GM23338 (cell line): ENCODE data around the gene ZBTB20. TPM values are rescaled to one million over a fixed set of nuclear protein-coding genes. Genes with fewer than 3 reads are reported as not detected.

Experiments
- ATAC-seq: fragments of 200-7000 bp; cut with Tn5 transposase; 3 replicates; pipeline ENCODE4 v1.9.1; 2020
- DNase-seq: peaks from one replicate; pipeline ENCODE4 v3.0.0-alpha.2; 2015; ENCODE audit warnings: low spot score
- H2AFZ ChIP-seq: fragments of 200-600 bp; sonication (generic); 2 replicates; pipeline ENCODE4 v1.8.0; 2016; ENCODE audit warnings: antibody characterized with exemption, mild to moderate bottlenecking, moderate library complexity
- H3F3A ChIP-seq: fragments of 200-600 bp; sonication (generic); replicated peaks from 2 replicates; pipeline ENCODE4 v1.8.0; 2017; ENCODE audit warnings: antibody characterized with exemption, mixed run types, low read depth
- H3K27ac ChIP-seq: fragments of 200-600 bp; sonication (generic); 2 replicates; pipeline ENCODE4 v1.6.1; 2016; ENCODE audit warnings: low read depth
- H3K27me3 ChIP-seq: fragments of 200-600 bp; sonication (generic); 2 replicates; pipeline ENCODE4 v1.8.0; 2016; ENCODE audit warnings: mild to moderate bottlenecking, mixed run types, moderate library complexity; ENCODE audit not compliant: insufficient read depth
- H3K36me3 ChIP-seq: fragments of 200-600 bp; sonication (generic); 2 replicates; pipeline ENCODE4 v1.8.0; 2016; ENCODE audit warnings: mild to moderate bottlenecking; ENCODE audit not compliant: insufficient read depth
- H3K4me1 ChIP-seq: fragments of 200-600 bp; sonication (generic); 2 replicates; pipeline ENCODE4 v1.8.0; 2016; ENCODE audit warnings: mild to moderate bottlenecking, moderate library complexity; ENCODE audit not compliant: insufficient read depth
- H3K4me2 ChIP-seq: fragments of 200-600 bp; sonication (generic); 2 replicates; pipeline ENCODE4 v1.7.1; 2017; ENCODE audit warnings: mixed run types
- H3K4me3 ChIP-seq: fragments of 200-600 bp; sonication (generic); 2 replicates; pipeline ENCODE4 v1.6.1; 2016; ENCODE audit warnings: mixed run types
- H3K79me2 ChIP-seq: fragments of 200-600 bp; sonication (generic); replicated peaks from 2 replicates; pipeline ENCODE4 v1.8.0; 2017; ENCODE audit warnings: mild to moderate bottlenecking; ENCODE audit not compliant: insufficient read depth
- H3K9me2 ChIP-seq: fragments of 200-600 bp; sonication (generic); 2 replicates; pipeline ENCODE4 v1.8.0; 2017; ENCODE audit not compliant: insufficient read depth
- H4K20me1 ChIP-seq: fragments of 200-600 bp; sonication (generic); replicated peaks from 2 replicates; pipeline ENCODE4 v1.8.0; 2017; ENCODE audit warnings: mild to moderate bottlenecking; ENCODE audit not compliant: insufficient read depth
- H3K27ac Mint-ChIP-seq: 2 replicates; pipeline ENCODE4 v1.8.0; 2020; ENCODE audit warnings: inconsistent platforms, mild to moderate bottlenecking, moderate library complexity, mixed read lengths
- H3K27me3 Mint-ChIP-seq: 3 replicates; pipeline ENCODE4 v1.8.0; 2022; ENCODE audit warnings: low read depth, mild to moderate bottlenecking, moderate library complexity, mixed read lengths, inconsistent platforms; ENCODE audit not compliant: insufficient read depth, poor library complexity
- H3K36me3 Mint-ChIP-seq: 3 replicates; pipeline ENCODE4 v1.8.0; 2021; ENCODE audit warnings: low read depth, mild to moderate bottlenecking, inconsistent platforms, moderate library complexity, mixed read lengths
- H3K4me1 Mint-ChIP-seq: 3 replicates; pipeline ENCODE4 v1.8.0; 2020; ENCODE audit warnings: mild to moderate bottlenecking, inconsistent platforms, mixed read lengths
- H3K4me3 Mint-ChIP-seq: 3 replicates; pipeline ENCODE4 v1.8.0; 2021; ENCODE audit warnings: moderate library complexity, mild to moderate bottlenecking, inconsistent platforms, mixed read lengths
- H3K9me3 Mint-ChIP-seq: 3 replicates; pipeline ENCODE4 v1.8.0; 2020; ENCODE audit warnings: moderate library complexity, mild to moderate bottlenecking, inconsistent platforms, mixed read lengths
- CREB1 ChIP-seq: fragments of 250-450 bp; sonication (Bioruptor Pico); IDR thresholded peaks from 2 replicates; pipeline ENCODE4 v1.5.0; 2020; ENCODE audit warnings: low read depth, mild to moderate bottlenecking, moderate library complexity
- EZH2 ChIP-seq: fragments of 200-600 bp; sonication (generic); IDR thresholded peaks from one replicate; pipeline ENCODE4 v1.8.0; 2017; ENCODE audit warnings: antibody characterized with exemption, mild to moderate bottlenecking, low read depth; ENCODE audit not compliant: unreplicated experiment
- EZH2phosphoT487 ChIP-seq: fragments of 200-600 bp; sonication (generic); IDR thresholded peaks from one replicate; pipeline ENCODE4 v1.8.1; 2018; ENCODE audit warnings: antibody characterized with exemption; ENCODE audit not compliant: unreplicated experiment
- JUNB ChIP-seq: IDR thresholded peaks from one replicate; pipeline ENCODE4 v1.6.1; 2016; ENCODE audit warnings: antibody characterized with exemption; ENCODE audit not compliant: unreplicated experiment
- NANOG ChIP-seq: IDR thresholded peaks from 2 replicates; pipeline ENCODE4 v1.6.1; 2016; ENCODE audit warnings: antibody characterized with exemption, borderline replicate concordance
- POLR2AphosphoS5 ChIP-seq: IDR thresholded peaks from 2 replicates; pipeline ENCODE4 v1.6.1; 2016; ENCODE audit warnings: antibody characterized with exemption, low read depth
- STAT1 ChIP-seq: IDR thresholded peaks from one replicate; pipeline ENCODE4 v1.6.1; 2016; ENCODE audit warnings: antibody characterized with exemption; ENCODE audit not compliant: unreplicated experiment
- ZNF114 ChIP-seq: fragments of 250-450 bp; sonication (Bioruptor Pico); IDR thresholded peaks from 2 replicates; pipeline ENCODE4 v1.5.0; 2020; ENCODE audit warnings: mild to moderate bottlenecking, moderate library complexity
- ZNF331 ChIP-seq: fragments of 250-450 bp; sonication (Bioruptor Pico); IDR thresholded peaks from 2 replicates; pipeline ENCODE4 v1.5.0; 2020; ENCODE audit warnings: low read depth, mild to moderate bottlenecking, moderate library complexity
- polyA plus RNA-seq: library from polyadenylated mRNA; unstranded; fragments of >200 nt; fragmentation: Nextera tagmentation; extraction: Ambion mirVana; gene quantifications from 2 replicates; pipeline ENCODE4 v1.2.1, GENCODE V29; 2016
- total RNA-seq: library from RNA; depleted of rRNA; stranded (reverse); fragments of >200 nt; shearing (Covaris generic); gene quantifications from 2 replicates; pipeline ENCODE4 v1.2.3, GENCODE V29; 2014
- TF ChIP-seq, protein P1 (sequence below): IDR thresholded peaks from one replicate; pipeline ENCODE4 v1.6.1; 2018; ENCODE audit warnings: antibody characterized with exemption; ENCODE audit not compliant: unreplicated experiment
- TF ChIP-seq, protein P2 (sequence below), 2 experiments: fragments of 200-600 bp in 1 of 2; sonication (generic) in 1 of 2; conservative IDR thresholded peaks; 2 replicates each; pipeline versions ENCODE4 v1.5.1 to v1.6.1; 2016 to 2017; ENCODE audit warnings: antibody characterized with exemption in 2 of 2, low read depth in 2 of 2, mild to moderate bottlenecking in 2 of 2, moderate library complexity in 1 of 2
- TF ChIP-seq, protein P3 (sequence below): fragments of 250-450 bp; sonication (Bioruptor Pico); IDR thresholded peaks from 2 replicates; pipeline ENCODE4 v1.5.0; 2020; ENCODE audit warnings: mild to moderate bottlenecking, moderate library complexity
- TF ChIP-seq, protein P4 (sequence below): IDR thresholded peaks from 2 replicates; pipeline ENCODE4 v1.6.1; 2016; ENCODE audit warnings: antibody characterized with exemption

ZBTB20 gene
- total and polyA plus RNA-seq, 2 experiments from 2014 or later = 2.0 to 3.3 TPM

DNA sequence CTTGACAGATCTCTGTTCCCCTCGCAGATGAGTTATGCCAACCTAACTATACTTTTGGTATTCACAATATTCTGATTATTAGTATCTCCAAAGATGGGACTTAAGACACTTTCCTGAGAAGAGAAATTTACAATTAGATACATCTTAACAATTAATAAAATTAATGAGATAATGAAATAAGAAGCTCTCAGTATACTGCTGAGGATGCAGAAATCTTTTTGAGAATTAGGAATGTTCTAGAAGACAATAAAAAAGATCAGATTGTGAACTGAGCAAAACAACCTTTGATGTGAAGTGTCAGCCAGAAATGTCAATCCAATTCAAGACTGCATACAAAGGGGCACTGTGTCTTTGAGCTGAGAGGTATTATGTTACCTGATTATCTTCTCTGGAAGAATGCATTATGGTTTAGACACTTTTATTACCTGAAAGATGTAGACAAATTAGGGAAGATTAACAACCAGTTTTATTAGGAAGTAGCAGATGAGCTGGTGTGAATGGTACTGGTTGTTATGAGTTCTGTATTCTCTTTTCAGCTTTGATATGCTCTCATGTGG lies 590.4 kb downstream of the ZBTB20 start:
- Mint-ChIP-seq H3K36me3 (no peaks in the 10 kb centered on the region), H3K4me3 (no peak overlapping the region), H3K27ac (no peak overlapping the region), H3K4me1 (no peaks in the 10 kb centered on the region), H3K9me3 (no peaks in the 10 kb centered on the region), H3K27me3 (no peaks in the 10 kb centered on the region)
- Histone ChIP-seq H4K20me1 (no peaks in the 10 kb centered on the region), H3K4me1 (no peaks in the 10 kb centered on the region), H3K9me2 (no peaks in the 10 kb centered on the region), H3K79me2 (no peaks in the 10 kb centered on the region), H3K4me2 (no peak overlapping the region), H3K27ac (no peak overlapping the region), H3K4me3 (no peak overlapping the region), H3F3A (no peaks in the 10 kb centered on the region), H3K36me3 (no peaks in the 10 kb centered on the region), H2AFZ (no peak overlapping the region), H3K27me3 (no peaks in the 10 kb centered on the region)
- no peak for TF ChIP-seq EZH2
- TF ChIP-seq, protein P1, sequence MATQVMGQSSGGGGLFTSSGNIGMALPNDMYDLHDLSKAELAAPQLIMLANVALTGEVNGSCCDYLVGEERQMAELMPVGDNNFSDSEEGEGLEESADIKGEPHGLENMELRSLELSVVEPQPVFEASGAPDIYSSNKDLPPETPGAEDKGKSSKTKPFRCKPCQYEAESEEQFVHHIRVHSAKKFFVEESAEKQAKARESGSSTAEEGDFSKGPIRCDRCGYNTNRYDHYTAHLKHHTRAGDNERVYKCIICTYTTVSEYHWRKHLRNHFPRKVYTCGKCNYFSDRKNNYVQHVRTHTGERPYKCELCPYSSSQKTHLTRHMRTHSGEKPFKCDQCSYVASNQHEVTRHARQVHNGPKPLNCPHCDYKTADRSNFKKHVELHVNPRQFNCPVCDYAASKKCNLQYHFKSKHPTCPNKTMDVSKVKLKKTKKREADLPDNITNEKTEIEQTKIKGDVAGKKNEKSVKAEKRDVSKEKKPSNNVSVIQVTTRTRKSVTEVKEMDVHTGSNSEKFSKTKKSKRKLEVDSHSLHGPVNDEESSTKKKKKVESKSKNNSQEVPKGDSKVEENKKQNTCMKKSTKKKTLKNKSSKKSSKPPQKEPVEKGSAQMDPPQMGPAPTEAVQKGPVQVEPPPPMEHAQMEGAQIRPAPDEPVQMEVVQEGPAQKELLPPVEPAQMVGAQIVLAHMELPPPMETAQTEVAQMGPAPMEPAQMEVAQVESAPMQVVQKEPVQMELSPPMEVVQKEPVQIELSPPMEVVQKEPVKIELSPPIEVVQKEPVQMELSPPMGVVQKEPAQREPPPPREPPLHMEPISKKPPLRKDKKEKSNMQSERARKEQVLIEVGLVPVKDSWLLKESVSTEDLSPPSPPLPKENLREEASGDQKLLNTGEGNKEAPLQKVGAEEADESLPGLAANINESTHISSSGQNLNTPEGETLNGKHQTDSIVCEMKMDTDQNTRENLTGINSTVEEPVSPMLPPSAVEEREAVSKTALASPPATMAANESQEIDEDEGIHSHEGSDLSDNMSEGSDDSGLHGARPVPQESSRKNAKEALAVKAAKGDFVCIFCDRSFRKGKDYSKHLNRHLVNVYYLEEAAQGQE = no peak
- TF ChIP-seq JUNB = no peak
- TF ChIP-seq NANOG = no peak
- TF ChIP-seq, protein P2, sequence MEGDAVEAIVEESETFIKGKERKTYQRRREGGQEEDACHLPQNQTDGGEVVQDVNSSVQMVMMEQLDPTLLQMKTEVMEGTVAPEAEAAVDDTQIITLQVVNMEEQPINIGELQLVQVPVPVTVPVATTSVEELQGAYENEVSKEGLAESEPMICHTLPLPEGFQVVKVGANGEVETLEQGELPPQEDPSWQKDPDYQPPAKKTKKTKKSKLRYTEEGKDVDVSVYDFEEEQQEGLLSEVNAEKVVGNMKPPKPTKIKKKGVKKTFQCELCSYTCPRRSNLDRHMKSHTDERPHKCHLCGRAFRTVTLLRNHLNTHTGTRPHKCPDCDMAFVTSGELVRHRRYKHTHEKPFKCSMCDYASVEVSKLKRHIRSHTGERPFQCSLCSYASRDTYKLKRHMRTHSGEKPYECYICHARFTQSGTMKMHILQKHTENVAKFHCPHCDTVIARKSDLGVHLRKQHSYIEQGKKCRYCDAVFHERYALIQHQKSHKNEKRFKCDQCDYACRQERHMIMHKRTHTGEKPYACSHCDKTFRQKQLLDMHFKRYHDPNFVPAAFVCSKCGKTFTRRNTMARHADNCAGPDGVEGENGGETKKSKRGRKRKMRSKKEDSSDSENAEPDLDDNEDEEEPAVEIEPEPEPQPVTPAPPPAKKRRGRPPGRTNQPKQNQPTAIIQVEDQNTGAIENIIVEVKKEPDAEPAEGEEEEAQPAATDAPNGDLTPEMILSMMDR (conservative IDR thresholded peaks at IDR 0.05; ENCODE audit: low read depth in 2 of 2) = no peak
- TF ChIP-seq, protein P3, sequence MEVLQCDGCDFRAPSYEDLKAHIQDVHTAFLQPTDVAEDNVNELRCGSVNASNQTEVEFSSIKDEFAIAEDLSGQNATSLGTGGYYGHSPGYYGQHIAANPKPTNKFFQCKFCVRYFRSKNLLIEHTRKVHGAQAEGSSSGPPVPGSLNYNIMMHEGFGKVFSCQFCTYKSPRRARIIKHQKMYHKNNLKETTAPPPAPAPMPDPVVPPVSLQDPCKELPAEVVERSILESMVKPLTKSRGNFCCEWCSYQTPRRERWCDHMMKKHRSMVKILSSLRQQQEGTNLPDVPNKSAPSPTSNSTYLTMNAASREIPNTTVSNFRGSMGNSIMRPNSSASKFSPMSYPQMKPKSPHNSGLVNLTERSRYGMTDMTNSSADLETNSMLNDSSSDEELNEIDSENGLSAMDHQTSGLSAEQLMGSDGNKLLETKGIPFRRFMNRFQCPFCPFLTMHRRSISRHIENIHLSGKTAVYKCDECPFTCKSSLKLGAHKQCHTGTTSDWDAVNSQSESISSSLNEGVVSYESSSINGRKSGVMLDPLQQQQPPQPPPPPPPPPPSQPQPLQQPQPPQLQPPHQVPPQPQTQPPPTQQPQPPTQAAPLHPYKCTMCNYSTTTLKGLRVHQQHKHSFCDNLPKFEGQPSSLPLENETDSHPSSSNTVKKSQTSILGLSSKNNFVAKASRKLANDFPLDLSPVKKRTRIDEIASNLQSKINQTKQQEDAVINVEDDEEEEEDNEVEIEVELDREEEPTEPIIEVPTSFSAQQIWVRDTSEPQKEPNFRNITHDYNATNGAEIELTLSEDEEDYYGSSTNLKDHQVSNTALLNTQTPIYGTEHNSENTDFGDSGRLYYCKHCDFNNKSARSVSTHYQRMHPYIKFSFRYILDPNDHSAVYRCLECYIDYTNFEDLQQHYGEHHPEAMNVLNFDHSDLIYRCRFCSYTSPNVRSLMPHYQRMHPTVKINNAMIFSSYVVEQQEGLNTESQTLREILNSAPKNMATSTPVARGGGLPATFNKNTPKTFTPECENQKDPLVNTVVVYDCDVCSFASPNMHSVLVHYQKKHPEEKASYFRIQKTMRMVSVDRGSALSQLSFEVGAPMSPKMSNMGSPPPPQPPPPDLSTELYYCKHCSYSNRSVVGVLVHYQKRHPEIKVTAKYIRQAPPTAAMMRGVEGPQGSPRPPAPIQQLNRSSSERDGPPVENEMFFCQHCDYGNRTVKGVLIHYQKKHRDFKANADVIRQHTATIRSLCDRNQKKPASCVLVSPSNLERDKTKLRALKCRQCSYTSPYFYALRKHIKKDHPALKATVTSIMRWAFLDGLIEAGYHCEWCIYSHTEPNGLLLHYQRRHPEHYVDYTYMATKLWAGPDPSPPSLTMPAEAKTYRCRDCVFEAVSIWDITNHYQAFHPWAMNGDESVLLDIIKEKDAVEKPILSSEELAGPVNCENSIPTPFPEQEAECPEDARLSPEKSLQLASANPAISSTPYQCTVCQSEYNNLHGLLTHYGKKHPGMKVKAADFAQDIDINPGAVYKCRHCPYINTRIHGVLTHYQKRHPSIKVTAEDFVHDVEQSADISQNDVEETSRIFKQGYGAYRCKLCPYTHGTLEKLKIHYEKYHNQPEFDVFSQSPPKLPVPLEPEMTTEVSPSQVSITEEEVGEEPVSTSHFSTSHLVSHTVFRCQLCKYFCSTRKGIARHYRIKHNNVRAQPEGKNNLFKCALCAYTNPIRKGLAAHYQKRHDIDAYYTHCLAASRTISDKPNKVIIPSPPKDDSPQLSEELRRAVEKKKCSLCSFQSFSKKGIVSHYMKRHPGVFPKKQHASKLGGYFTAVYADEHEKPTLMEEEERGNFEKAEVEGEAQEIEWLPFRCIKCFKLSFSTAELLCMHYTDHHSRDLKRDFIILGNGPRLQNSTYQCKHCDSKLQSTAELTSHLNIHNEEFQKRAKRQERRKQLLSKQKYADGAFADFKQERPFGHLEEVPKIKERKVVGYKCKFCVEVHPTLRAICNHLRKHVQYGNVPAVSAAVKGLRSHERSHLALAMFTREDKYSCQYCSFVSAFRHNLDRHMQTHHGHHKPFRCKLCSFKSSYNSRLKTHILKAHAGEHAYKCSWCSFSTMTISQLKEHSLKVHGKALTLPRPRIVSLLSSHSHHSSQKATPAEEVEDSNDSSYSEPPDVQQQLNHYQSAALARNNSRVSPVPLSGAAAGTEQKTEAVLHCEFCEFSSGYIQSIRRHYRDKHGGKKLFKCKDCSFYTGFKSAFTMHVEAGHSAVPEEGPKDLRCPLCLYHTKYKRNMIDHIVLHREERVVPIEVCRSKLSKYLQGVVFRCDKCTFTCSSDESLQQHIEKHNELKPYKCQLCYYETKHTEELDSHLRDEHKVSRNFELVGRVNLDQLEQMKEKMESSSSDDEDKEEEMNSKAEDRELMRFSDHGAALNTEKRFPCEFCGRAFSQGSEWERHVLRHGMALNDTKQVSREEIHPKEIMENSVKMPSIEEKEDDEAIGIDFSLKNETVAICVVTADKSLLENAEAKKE (CRISPR knock-in tag) = no peak
- TF ChIP-seq STAT1 = no peak
- TF ChIP-seq ZNF114 = no peak
- TF ChIP-seq, protein P4, sequence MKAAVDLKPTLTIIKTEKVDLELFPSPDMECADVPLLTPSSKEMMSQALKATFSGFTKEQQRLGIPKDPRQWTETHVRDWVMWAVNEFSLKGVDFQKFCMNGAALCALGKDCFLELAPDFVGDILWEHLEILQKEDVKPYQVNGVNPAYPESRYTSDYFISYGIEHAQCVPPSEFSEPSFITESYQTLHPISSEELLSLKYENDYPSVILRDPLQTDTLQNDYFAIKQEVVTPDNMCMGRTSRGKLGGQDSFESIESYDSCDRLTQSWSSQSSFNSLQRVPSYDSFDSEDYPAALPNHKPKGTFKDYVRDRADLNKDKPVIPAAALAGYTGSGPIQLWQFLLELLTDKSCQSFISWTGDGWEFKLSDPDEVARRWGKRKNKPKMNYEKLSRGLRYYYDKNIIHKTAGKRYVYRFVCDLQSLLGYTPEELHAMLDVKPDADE = no peak
- no peak for TF ChIP-seq EZH2phosphoT487
- TF ChIP-seq POLR2AphosphoS5 = no peak
- TF ChIP-seq CREB1 (CRISPR knock-in tag) = no peak
- no peak for TF ChIP-seq ZNF331 (CRISPR knock-in tag)
- DNase-seq (no peak), ATAC-seq (no peak)
